Kidney epithelial cell (primary cell): ENCODE data around the gene CCT5. TPM values are rescaled to one million over a fixed set of nuclear protein-coding genes. Genes with fewer than 3 reads are reported as not detected.

Source experiments
- DNase-seq: peaks from one replicate; pipeline ENCODE4 v3.0.0-alpha.2; 2010; ENCODE audit warnings: low read depth
- H3K27me3 ChIP-seq: 2 replicates; pipeline ENCODE4 v1.6.0; 2011; ENCODE audit warnings: low read length; ENCODE audit not compliant: control insufficient read depth, insufficient read depth
- H3K36me3 ChIP-seq: 2 replicates; pipeline ENCODE4 v1.5.1; 2011; ENCODE audit warnings: low read length; ENCODE audit not compliant: control insufficient read depth, insufficient read depth
- H3K4me3 ChIP-seq: 2 replicates; pipeline ENCODE4 v1.5.1; 2011; ENCODE audit warnings: low read depth, mild to moderate bottlenecking, control low read depth, low read length
- CTCF ChIP-seq: IDR thresholded peaks from 2 replicates; pipeline ENCODE4 v1.5.1; 2011; ENCODE audit warnings: mild to moderate bottlenecking, moderate library complexity, low read length, control low read depth, inconsistent platforms; ENCODE audit not compliant: insufficient read depth, poor library complexity, severe bottlenecking
- total RNA-seq: library from RNA; depleted of rRNA; stranded (reverse); fragments of >200 nt; gene quantifications from 2 replicates; pipeline ENCODE4 v1.2.3, GENCODE V29; 2015

Gene CCT5
- total RNA-seq, 1 donor from 2014 or later = 506 TPM

GRCh38 chr5:10257870-10258269, 7.8 kb downstream of the CCT5 start:
- Histone ChIP-seq H3K4me3 (no peak overlapping the region), H3K27me3 (no peaks in the 10 kb centered on the region), H3K36me3 (peaks cover under 1% of the 10 kb centered on the region)
- DNase-seq = no peak
- no peak for TF ChIP-seq CTCF

GRCh38 chr5:10259899-10260298, 9.8 kb downstream of the CCT5 start:
- no peak overlapping the region for H3K4me3 ChIP-seq
- no peak for TF ChIP-seq CTCF
- no peaks in the 10 kb centered on the region for H3K27me3 ChIP-seq
- no peak for DNase-seq
- H3K36me3 ChIP-seq = peaks cover 3% of the 10 kb centered on the region

GRCh38 chr5:10261065-10261464, 11.0 kb downstream of the CCT5 start:
- peaks cover 3% of the 10 kb centered on the region for H3K36me3 ChIP-seq
- no peak for DNase-seq
- H3K27me3 ChIP-seq = no peaks in the 10 kb centered on the region
- H3K4me3 ChIP-seq = no peak overlapping the region
- TF ChIP-seq CTCF = no peak

GRCh38 chr5:10262121-10262774, 12.2 kb downstream of the CCT5 start:
- no peak for TF ChIP-seq CTCF
- no peak for DNase-seq
- no peaks in the 10 kb centered on the region for H3K27me3 ChIP-seq
- no peak overlapping the region for H3K4me3 ChIP-seq
- H3K36me3 ChIP-seq = peaks cover 3% of the 10 kb centered on the region

GRCh38 chr5:10262995-10263394, 12.9 kb downstream of the CCT5 start:
- H3K27me3 ChIP-seq = no peaks in the 10 kb centered on the region
- no peak for DNase-seq
- no peak for TF ChIP-seq CTCF
- H3K36me3 ChIP-seq = peaks cover 3% of the 10 kb centered on the region
- no peak overlapping the region for H3K4me3 ChIP-seq

- Histone ChIP-seq H3K36me3 (peaks cover 3% of the 10 kb centered on the region), H3K27me3 (no peaks in the 10 kb centered on the region), H3K4me3 (no peak overlapping the region)
- no peak for DNase-seq
- TF ChIP-seq CTCF = no peak
These were observed 14.5 kb downstream of the CCT5 start for GRCh38 chr5:10264604-10265003.
